Erythroblast (primary cell): ENCODE measurements around the gene OSCP1.

ENCODE experiments used
- GATA1 ChIP-seq: IDR thresholded peaks from 2 replicates; pipeline ENCODE4 v1.6.1; 2011; ENCODE audit warnings: low read depth, mild to moderate bottlenecking, control low read depth, low read length, moderate library complexity
- POLR2A ChIP-seq: IDR thresholded peaks from 2 replicates; pipeline ENCODE4 v1.6.1; 2011; ENCODE audit warnings: mild to moderate bottlenecking, low read length

DNA sequence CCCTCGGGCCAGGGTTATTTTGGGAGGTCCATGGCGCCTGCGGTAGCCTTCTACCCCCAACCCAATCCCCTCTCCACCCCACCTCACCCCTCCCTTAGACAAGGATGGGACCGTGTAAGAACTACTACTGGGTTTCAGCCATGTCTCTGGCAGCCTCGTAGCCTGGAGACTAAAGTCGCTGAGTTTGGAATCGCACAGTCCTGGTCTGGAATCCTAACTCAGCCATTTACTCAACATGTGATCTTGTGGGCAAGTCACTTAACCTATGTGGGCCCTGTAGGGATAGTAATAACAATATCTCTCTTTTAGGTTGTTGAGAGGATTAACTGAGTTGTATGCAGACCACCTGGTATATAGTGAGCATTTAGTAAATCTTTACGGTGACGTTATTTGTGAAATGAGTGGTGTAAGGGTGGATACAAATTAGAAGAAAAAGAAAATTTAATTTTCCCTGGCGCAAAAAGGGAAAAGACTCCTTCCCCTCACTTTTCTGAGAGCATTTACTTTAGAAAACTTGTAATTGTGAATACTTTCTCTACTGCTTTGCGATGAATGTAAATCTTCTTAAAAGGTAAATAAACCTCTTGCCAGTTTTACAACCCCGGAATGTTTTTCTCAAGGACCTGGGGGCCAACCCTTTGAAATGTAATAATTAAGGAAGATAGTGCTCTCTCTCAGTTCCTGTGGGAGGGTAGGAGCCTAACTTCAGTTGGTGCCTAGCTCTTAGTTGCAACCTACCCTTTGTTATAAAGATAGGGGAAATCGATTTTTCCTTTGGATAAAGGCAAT is 14.5 kb upstream of the OSCP1 start:
- TF ChIP-seq POLR2A = peak; percentile 66
- TF ChIP-seq GATA1 = no peak
